GM18861 (cell line): ENCODE results near the gene CCNG1.
A peak's percentile ranks its signal among the peaks of the same experiment; 100 is the strongest.
"Not testable (repeated sequence)": the region's sequence is repeated elsewhere in the genome, so short reads cannot be mapped to it uniquely, and the experiment has no call there.

Experiments
- ATAC-seq: cut with Tn5 transposase; IDR thresholded peaks from one replicate; pipeline ENCODE4 v1.9.1; 2021; ENCODE audit not compliant: unreplicated experiment

Gene CCNG1, protein sequence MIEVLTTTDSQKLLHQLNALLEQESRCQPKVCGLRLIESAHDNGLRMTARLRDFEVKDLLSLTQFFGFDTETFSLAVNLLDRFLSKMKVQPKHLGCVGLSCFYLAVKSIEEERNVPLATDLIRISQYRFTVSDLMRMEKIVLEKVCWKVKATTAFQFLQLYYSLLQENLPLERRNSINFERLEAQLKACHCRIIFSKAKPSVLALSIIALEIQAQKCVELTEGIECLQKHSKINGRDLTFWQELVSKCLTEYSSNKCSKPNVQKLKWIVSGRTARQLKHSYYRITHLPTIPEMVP

DNA sequence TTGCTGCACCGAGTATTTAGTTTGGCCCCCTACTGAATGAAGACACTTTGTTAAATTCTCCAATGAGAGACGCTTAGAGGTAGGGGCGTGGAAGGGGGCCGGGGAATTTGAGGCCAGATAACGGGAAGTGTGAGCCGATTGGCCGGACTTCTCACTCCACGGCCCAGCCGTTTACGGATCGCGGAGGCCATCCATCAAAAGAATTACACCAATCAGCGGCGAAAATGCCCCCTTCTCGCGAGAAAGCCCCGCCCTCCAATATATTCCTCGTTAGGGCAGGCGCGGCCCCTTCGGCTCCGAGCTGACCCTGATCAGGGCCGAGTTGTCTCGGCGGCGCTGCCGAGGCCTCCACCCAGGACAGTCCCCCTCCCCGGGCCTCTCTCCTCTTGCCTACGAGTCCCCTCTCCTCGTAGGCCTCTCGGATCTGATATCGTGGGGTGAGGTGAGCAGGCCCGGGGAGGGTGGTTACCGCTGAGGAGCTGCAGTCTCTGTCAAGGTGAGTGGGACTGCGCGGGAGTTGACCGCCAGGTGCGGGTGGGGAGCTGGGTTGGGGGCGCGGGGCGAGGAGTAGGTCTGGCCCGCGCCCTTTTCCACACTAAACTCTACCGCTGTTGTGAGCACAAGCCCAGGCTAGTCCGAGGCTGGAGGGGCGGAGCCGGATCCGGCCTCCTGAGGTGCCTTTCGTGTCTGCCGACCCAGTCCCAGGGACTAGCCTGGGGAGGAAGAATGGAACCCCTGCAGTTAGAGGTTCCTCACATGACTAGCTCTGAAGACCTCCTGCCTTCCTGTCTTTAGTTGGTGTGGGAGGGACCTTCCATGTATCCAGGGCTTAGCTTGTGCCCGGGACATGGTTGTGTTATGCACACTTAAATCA lies at the start of gene CCNG1:
CCNG1 (plus strand) TSS at position 287 of the 874 bp plus-strand sequence. CDS start 1,662 bp downstream, outside the sequence.
- ATAC-seq = peak; percentile 85

DNA sequence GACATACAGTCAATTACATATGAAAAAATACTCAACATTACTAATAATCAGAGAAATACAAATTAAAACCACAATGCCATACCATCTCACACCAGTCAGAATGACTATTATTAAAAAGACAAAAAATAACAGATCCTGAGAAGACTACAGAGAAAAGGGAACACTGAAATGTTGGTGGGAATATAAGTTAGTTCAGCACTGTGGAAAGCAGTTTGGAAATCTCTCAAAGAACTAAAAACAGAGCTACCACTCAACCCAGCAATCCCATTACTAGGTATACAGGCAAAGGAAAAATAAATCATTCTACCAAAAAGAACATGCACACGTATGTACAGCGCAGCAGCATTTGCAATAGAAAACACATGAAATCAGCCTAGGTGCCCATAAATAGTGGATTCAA lies 41.6 kb upstream of the CCNG1 start:
- no peak for ATAC-seq

DNA sequence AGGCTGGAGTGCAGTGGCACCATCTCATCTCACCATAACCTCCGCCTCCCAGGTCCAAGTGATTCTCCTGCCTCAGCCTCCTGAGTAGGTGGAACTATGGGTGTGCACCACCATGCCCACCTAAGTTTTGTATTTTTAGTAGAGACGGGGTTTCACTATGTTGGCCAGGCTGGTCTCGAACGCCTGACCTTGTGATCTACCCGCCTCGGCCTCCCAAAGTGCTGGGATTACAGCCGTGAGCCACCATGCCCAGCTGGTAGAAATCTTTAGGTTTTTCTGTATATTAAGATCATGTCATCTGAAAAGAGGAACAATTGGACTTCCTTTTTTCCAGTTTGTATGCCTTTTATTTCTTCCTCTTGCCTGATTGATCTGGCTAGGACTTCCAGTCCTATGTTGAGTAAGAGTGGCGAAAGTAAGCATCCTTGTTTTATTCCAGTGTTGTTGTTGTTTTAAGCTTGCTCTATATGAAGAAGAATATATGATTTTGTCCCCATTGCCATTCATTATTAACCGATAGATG lies 40.5 kb upstream of the CCNG1 start:
- not testable (repeated sequence) for ATAC-seq

DNA sequence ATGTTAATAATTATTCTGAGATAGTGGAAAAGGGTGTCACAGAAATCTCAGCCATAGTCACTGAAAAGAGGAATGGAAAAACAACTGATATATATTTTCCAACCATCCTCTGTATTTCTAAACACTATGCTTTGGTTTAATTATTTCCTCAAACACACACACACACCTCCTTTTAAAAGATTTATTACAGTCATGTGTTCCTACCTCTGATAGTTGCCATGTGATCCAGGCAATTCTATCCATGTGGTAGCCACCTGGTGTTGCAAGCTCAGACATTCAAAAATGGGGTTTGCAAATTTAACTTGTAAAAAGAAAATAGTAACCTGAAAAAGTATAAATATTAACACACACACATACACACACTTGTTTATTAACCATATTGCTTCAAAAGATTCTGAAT lies 40.0 kb upstream of the CCNG1 start:
- ATAC-seq = no peak

DNA sequence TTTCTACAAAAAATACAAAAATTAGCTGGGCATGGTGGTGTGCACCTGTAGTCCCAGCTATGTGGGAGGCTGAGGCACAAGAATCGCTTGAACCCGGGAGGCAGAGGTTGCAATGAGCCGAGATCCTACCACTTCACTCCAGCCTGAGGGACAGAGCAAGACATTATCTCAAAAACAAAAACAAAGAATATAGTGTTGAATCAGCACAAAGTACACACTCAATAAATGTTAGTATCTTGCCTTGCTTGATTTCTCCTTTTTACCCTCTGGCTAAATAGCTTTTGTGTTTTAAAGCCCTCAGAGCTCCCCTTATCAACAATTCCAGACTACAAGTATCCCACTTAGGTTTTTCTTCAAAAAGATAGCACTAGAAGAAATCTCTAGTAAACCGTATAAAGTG lies 37.5 kb upstream of the CCNG1 start:
- no peak for ATAC-seq

DNA sequence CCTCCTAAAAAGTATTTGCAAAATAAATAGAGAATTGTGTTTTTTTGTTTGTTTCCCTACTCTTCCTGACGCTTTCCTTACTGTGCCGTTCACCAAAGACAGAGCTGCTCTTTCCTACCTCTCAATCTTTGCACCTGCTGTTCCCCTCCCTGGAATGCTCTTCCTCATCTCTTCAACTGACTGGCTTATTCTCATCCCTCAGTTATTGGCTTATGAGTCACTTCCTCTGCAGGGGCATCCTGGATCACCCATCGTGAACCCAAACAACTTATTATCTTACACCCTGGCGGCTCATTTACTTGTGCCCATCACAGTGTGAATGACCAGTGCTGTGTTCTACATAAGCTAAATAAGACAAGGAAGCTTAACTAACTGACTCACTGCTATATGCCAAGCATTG lies 36.1 kb upstream of the CCNG1 start:
- ATAC-seq = no peak

DNA sequence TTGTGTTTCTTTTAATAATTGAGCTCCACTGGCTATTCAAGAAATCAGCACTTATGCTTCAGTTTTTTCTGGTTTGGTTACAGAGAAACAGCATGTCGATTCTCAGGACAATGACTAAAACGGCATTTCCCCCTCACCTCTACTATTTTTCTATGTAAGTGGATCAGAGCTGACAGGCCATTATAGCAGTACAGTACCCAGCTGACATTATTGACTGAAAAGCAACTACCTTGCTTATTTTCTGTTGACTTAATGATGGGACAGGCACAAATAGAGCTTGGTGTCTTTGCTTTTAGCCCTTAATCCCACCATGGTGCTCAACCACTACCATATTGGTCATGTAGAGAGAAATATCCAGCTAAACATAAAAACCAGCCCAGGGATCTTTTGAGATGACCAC lies 35.4 kb upstream of the CCNG1 start:
- ATAC-seq = no peak

DNA sequence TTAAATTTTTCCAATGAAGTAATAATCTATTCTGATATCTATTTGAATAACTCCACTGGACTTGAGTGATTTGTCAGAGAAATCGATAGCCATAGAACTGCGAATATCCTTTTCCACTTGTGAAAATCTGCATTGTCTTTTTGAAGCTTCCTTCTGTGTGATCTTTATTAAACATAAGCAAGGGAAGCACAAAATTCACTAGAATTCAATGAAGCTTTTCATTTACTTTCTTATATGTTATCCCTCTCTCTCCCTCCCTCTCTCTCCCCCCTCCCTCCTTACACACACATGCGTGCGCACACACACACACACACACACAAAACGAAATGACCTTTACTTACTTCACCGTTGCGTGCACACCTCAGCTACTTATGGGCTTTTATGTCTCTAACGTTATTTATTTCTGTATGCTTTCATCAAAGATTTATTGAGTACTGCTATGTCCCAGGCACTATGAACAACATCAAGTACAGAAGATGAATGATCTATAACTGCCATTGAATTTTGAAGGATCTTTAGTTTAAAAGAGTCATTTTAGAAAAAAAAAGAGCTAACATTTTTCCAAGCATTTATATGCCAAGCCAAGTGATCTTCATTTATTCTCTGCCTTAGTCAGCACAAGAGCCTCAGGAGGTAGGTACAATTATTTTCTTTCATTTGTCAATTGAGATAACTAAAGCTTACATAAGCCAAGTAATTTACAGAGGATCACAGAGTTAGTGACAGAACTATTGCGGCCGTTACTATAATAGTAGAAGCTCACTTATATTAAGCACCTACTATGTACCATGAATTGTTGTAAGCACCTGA lies 32.8 kb upstream of the CCNG1 start:
- no peak for ATAC-seq

DNA sequence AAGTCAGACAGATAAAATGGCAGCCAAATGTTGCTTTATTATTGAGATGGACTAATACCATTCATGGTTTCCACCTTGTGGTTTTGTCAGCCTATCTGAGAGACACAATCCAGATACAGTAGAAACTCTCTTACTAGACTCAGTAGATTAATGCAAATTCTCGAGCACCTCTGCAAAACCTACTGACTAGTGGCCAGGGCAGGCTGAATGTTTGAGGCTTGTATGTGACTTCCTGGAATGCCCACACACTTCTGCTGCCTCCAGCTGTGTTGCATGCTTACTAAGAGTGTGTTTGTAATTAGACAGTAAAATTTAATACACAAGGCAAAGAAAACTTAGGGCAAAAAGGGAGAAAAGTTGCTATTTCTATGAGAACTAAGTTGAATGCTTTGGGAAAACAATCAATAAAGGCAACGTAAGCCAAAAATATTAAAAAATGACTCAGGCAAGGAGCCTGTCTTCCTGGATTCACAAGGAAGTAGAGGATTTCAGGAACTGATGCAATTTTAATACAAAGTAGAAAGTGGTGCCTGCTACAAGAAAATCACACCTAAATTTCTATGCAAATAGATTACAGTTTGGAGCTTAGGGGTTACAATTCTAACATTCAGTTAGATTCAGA lies 30.2 kb upstream of the CCNG1 start:
- peak; percentile 93 for ATAC-seq

DNA sequence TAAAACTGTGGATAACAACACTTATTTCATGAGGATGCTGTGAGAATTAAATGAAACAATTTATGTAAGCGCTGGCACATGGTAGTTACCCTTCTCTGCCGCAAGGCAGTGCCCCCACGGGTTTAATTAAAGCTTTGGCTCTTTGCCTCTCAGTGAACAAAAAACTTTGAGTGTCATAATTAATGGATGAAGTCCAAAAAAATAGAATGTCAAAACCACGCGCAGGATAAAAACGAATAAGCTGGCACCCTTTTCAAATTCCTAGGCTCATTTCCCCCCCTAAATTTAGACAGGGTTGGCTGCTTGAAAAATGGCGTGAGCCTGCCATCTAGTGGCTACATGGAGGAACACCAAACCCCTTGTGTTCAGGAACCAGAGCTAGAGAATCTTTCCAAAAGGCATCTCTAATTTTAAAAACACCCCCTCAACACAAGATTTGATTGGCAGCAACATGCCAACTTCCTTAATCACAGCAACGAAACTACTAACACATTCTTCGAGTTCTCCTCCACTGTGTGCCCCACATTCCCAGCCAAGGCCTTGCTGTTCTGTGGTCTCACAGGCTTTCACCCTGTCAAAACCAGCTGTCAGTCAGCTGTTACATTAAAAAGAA lies 29.0 kb upstream of the CCNG1 start:
- ATAC-seq = peak; percentile 54

DNA sequence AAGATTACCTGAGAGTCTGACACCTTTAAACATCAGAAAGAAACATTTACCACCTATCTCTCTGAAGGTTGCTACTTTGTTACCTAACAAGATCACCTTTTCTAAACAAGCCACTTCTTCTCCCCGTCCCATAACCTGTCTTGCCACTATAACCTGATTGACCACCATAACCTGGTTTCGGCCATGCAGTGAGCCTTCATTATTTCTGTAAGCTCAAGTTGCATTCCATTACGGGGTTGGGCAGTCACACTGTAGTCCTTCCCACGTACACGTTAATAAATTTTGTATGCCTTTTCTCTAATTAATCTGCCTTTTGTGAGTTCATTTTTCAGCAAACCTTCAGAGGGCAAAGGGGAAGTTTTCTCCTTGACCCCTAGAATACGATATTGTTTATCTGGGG lies 28.0 kb upstream of the CCNG1 start:
- ATAC-seq = no peak

DNA sequence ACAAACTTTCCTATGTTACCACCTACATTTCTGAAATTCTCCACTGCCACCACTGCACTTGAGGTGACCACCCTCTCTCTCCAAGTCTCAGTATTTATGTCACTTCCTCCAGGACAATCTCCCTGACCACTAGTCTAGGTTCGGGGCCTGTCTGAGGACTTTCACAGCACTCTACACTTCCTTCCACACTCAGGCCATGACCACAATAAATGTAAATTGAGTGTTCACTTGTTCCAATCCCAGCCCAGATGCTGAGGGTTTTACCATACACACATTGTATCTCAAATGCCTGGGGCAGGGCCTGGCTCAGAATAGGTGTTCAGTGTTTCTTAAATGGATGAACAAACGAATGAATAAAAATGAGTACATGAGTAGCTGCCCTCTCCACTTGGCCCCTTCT lies 26.9 kb upstream of the CCNG1 start:
- ATAC-seq = no peak

DNA sequence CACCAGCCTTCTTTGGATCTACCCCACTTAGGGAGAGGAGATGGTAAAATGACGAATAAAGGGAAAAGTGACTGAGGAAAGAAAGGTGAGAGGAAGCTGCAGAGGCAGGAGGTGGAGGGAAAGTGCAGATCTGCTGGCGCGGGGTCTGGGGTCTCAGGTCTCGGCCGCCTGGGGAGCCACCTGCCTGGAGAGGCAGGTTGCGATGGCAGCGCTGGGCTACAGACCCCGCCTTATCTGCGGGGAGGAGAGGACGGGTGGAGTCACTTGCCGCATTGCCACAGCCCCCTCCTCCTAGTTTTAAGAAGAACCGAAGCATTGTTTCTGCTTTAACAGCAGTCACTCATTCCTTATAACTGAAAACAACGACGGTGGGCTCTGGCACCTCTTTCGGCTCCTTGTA lies 21.7 kb upstream of the CCNG1 start:
- not testable (repeated sequence) for ATAC-seq

DNA sequence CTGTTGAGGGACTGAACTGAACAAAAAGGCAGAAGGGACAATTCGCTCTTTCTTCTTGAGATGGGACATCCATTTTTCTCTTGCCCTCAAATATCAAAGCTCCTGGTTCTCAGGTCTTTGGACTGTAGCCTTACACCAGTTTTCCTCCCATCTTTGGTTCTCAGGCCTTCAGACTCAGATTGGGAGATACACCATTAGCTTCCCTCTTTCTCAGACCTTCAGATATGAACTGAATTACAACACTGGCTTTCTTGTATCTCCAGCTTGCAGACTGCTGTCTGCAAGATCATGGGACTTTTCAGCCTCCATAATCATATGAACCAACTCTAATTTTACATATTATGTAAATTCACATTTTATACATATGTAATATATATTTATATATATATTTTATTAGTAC lies 12.6 kb upstream of the CCNG1 start:
- no peak for ATAC-seq

DNA sequence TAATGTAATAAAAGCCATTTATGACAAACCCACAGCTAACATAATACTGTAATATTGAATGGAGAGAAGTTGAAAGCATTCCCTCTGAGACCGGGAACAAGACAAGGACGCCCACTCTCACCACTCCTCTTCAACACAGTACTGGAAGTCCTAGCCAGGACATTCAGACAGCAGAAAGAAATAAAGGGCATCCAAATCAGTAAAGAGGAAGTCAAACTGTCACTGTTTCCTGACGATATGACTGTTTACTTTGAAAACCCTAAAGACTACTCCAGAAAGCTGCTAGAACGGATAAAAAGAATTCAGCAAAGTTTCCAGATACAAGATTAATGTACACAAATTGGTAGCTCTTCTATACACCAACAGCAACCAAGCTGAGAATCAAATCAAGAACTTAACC lies 11.3 kb upstream of the CCNG1 start:
- not testable (repeated sequence) for ATAC-seq

DNA sequence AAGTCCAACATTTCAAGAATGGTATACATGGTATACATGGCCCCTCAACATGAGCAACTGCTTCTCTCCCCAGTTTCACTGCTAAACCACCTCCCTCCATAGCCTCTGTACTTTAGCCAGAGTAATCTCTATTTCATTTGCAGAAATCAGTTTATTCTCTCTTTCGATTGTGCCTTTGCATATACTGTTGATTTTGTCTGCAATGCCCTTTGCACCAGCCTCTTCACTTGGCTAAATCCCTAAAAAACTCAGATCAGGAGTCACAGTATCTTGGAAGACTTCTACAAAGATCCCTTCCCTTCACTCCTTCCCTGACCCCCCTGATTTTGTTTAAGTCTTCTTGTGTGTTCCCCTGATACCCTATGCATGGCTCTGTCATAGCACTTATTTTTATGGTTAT lies 4.9 kb upstream of the CCNG1 start:
- ATAC-seq = no peak

DNA sequence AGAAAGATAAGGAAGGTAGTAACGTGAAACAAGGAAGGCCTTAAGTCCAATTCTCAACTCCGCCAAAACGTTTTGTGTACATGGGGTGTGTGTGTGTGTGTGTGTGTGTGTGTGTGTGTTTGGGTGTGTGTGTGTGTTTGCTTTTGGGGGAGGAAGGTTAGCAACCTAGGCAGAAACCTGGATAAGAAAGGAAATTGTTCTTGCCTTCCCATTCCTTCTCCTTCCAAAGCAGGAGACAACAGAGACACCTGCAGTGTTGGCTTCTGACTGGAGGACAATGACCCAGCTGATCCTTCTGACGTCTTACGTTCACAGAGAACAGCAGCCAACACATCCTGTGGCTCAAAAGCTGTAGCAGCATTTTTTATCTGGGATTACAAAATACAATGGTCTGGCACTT lies 4.1 kb upstream of the CCNG1 start:
- ATAC-seq = no peak

DNA sequence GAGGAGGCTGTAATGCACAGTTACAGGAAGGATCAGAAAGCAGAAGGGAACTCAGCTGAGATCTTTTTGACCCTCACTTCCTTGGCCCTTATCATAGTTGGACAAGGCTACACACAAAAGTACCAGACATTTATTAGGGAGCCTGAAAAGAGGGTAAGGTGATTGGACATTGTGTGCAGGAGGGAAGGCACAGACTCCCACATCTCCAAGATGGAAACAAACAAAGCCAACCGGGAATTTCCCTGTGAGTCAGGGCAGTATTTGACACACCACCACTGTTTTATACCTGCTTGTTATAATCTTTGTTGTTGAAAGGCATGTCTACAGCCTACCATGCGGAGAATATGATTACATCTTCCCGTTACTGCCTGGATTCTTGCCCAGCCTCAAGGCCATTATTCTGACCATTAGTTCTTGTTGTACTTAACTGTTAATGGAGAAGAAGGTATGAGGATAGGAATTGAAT lies 3.0 kb upstream of the CCNG1 start:
- no peak for ATAC-seq

DNA sequence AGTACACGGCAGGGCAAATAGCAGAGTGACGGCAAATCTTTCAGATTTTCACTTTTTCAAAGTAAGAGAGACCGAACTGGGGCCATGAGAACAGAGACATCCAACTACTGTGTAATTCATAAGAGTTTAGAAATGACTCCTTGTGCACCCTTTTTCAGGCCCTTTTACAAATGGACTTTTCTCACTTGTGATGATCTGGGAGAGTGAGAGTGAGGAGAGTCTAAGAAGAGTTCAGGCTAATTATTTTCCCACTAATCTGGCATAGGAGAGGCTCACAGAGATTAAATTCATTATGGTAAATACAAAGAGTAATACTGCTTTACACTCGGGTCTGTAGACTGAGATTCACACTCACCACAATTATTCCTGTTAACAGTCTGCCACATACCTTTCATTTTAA lies 880 bp upstream of the CCNG1 start:
- ATAC-seq = no peak

DNA sequence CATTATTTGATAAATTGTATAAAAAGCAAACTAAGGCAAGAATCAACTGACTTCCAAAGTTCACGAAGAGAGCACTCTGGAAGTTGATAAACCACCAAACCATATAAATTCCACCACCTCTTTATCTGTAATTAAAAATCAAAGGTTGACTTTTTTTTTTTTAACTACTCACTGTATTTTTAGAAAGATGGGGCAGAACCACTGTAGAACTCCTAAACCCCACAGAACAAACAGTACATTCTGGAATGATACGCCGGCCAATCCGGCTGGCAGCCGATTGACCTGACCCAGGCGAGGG lies 435 bp upstream of the CCNG1 start:
- no peak for ATAC-seq

DNA sequence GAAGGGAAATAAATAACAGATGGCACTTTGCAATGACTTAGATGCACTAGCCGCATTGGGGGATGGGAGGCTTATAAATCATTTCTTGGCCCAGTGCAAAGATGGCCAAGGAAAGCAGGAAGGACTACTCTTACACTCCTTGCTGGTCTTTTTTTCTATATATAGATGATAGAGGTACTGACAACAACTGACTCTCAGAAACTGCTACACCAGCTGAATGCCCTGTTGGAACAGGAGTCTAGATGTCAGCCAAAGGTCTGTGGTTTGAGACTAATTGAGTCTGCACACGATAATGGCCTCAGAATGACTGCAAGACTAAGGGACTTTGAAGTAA lies 1.7 kb downstream of the CCNG1 start:
- ATAC-seq = peak; percentile 26
